IPS-NIHi7 (cell line): ENCODE measurements around the gene CARD14.

Source experiments
- DNase-seq: peaks from one replicate; pipeline ENCODE4 v3.0.0; 2012; ENCODE audit warnings: mixed read lengths; ENCODE audit errors: extremely low spot score

The CARD14 gene

DNA sequence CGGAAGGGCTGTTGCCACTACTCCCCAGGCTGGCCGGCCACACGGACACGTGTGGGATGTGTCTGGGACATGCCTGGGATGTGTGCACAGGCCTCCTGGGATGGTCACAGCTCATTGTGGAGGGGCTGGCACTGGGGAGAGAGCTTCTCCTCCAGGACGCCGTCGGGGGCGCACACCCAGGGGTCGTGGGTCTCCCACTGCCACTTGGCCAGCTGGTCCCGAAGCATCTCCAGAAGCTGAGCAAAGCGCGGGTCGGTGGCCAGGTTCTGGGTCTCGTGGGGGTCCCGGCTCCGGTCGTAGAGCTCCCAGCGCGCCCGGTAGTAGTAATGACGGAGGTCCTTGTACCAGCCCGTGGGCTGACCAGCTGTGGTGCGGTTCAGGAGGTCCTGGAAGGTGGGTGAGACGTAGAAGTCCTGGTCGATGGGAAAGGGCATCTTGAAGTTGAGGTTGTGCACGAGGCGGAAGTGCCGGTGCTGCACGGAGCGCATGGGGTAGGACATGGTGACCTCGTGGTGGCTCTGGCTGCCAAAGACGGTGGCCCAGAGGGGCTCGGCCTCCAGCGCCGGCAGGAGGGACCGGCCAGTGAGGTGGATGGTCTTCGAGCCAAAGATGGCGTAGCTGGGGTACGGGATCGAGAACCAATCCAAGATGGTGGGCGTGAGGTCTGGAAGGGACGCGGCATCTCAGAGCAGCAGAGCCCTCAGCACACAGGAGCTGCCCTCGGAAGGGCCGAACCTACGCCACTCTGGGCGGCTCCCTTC lies 40.7 kb downstream of the CARD14 start:
- DNase-seq: no peak

DNA sequence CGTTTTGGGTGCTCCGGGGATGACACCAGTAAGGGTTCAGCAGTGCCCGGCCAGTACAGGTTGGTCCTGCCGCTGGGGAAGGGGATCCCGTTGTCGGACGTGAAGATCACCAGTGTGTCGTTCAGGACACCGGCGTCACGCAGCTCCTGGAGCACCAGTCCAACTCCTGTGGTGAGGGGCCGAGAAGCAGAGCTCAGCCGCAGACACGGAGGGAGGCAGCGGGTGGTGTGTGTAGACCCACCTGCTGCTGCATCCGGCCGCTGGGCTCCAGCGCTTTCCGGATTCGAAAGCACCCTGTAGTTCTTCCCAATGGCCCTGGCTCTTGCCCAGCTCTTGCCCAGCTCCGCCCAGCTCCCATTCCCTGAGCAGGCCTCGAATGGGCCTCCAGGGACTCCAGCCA lies 42.3 kb downstream of the CARD14 start:
- DNase-seq: no peak

DNA sequence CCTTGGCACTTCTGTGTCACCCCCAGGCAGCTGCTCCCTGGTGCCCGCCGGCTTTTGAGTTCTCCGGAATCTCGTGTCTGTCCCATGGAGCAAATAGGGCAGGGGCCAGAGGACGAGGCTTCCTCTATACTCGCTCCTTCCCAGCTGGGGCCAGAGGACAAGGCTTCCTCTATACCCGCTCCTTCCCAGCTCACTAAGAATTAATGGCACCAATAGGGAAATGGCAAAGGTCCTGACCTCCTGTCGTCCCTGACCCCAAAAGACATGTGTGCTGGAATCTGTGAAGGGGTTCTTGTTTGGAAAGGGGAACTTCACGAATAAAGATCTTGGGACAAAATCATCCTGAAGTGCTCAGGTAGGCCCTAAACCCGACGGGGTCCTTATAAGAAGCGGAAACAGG lies 42.7 kb downstream of the CARD14 start:
- DNase-seq: no peak

DNA sequence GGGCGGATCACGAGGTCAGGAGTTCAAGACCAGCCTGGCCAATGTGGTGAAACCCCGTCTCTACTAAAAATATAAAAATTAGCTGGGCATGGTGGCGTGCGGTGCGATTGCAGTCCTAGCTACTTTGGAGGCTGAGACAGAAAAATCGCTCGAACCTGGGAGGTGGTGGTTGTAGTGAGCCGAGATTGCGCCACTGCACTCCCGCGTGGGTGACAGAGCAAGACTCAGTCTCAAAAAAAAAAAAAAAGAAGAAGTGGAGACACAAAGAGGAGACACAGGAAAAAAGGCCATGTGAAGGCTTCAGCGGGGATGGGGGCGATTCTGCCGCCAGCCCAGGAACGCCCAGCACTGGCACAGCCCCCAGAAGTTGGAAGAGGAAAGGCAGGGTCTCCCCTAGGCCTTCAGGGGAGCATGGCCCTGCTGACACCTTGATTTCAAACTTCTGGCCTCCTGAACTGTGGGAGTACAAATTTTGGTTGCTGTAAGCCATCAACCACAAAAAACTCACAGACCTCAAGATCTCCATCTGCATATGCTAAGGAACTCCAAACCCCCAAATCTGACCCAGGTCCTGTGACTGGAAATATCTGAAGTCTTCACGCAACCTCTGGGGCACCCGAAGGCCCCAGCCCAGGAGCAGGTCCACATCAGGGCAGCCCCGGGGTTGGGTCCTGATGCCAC lies 43.3 kb downstream of the CARD14 start:
- no peak for DNase-seq

DNA sequence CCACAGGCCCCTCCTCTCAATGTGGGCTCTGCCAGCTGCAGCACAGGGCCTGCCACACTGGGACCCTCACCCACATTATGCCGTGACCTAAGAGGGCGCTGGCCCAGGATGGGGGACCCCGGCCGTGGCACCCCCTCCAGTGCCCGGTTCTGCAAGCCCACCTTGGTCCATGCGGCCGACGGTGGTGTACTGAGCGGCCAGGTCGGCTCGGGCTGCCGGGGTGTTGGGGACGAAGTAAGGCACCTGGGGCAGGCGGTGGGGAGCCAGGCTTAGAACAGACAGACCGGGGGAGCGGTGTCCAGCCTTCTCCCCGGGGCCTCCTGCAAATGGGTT lies 43.8 kb downstream of the CARD14 start:
- DNase-seq: no peak

DNA sequence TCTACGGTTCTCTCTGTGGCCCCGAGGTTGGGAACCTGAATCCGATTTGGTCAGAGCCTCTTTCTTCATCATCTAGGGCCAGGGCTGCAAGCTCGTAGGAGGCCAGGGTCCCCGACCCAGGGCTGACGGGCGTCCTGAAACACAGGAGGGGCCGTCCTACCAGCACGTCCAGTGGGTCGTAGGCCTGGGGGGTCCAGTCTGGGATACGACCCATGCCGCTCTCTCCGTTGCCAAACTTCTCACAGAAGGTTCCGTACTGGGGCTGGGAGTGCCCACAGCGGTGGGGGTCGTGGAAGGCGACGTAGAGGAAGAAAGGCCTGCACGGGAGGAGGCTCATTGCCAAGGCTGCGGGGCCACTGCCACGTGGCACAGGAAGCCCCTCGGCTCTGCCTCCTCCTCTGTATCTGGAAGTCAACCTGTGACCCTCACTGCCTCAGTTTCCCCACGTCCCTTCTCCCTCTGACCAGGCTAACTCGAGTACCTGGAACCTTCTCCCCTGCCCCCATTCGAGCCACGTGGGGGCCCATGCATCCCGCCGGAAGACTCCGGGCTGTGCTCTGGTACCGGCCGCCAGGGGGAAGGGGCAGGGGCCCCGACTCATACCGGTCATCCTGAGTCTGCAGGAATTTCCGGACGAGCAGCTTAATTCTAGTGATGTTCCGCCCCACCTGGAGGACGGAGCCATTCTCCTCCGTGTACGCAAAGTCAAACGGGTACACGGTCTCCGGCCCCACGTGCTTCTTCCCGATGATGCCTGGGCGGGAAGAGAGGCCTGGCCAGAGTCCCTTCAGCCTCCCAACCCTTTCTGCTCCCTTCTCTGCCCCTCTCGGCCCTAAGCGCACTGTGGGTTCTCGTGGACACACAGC lies 44.4 kb downstream of the CARD14 start:
- DNase-seq: no peak

DNA sequence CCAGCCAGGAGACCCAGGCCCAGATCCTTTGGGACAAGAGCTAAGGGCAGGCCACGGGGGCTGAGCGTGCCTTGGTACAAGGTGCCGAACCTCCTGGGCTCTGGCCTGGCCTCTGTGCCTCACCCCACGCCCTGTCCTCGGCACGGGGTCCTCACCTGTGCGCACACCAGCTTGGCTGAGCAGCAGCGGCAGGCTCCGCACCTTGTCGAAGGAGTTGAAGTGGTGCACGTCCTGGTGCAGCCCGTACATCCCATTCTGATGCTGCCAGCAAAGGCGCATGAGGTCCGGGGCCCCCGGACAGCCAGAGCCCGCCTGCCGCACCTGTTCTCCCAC lies 45.0 kb downstream of the CARD14 start:
- no peak for DNase-seq

DNA sequence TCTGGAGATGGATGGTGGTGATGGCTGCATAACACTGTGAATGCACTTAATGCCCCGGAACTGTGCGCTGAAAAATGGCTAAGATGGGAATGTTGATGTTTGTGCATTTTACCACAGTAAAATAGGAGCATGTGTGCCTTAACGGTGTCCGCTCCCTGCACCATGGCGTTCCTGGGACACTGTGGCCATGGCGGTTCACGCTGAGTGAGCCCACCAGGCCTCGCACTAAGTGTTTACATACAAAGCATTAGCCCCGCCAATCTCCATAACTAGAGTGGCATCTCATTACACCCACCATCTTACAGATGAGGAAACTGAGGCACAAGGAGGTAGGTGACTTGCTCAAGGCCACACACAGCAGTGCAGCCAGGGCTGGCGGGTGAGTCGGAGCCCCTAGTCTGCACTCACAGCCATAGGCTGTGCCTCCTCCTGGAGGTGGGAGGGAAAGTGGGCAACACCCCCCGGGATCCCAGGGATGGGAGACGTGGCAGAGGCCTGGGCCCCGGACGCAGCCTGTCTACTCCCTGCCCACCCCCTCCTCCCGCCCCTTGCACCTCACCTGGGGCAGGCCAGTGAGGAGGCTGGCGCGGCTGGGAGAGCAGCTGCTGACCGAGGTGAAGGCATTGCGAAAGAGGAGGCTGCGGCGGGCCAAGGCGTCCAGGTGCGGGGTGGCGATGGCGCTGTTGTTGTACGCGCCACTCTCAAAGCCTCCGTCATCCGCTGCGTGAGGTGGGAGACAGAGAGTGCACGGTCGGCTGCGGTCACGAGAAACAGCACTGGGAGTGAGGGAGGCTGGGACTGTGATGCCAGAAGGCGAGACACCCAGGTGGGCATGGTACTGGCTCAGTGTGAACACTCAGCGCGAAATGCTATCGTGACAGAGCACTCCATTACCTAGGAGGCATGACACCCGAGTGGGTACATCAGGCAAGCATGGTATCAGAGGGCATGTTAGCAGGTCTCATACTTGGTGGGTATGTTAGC lies 46.9 kb downstream of the CARD14 start:
- no peak for DNase-seq

DNA sequence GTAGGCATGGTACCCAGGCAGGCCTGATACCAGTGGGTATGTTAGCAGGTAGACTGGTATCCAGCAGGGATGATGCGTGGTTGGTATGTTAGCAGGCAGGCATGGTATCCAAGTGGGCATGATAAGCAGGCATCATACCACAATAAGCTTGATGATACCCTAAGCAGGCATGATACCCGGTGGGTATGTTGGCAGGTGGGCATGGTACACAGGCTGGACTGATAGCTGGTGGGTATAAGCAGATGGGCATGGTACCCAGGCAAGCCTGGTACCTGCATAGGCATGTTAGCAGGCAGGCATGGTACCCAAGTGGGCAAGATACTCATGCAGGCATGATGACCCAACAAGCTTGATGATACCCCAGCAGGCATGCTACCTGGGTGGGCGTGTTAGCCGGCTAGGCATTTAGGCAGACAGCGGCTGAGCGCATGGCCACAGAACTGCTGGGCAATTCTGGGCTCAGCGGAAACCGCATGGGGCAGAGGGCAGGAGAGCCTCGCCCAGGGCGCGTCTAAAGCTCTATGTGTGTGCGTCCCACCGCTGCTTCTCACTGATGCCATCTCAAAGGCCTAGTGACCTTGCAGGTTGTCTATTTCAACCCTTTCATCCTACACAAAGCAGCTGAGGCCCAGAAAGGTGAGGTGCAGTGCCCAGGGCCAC lies 48.0 kb downstream of the CARD14 start:
- DNase-seq: no peak

DNA sequence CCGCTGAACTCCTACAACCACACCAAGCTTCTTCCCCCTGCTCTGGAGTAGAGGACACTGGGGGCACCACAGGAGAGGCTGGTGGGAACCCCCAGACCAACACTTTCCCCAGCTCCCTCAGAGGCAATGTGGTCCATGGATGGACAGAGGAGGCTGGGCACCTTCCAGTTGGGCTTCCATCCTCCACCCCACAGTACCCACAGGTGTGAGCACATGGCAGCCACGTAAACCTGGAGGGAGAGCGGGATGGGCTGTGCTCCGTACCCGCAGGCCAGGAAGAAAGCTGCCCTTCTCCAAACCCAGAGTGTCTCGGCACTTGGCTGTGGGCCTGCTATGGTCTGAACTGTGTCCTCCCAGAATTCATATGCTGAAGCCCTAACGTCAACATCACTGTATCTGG lies 48.6 kb downstream of the CARD14 start:
- no peak for DNase-seq

DNA sequence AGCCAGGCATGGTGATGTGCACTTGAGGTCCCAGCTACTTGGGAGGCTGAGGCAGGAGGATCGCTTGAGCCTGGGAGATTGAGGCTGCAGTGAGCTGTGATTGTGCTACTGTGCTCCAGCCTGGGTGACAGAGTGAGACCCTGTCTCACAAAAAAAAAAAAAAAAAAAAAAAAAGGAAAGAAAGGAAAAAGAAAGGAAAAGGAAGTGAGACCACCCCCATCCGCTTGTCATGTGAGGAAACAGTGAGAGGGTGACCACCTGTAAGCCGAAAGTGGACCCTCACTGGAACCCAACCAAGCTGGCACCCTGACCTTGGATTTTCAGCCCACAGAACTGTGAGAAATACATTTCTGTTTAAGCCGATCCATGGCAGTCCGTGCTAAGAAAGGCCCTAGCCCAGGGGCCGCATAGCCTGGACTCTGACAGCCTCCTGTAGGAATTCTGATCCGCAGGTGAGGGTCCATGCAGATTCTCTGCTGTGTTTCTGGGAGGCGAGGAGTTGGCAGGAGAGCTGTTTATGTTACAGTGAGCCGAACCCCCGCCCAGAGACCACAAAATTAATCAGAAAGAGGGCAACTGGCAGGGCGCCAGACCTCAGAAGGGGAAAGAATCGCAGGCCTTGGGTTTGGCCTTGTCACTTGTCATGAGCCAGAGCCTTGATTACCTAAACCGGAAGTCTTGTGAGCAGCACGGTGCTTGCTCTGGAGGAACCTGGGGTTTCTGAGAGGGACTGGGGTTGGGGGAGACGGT lies 49.4 kb downstream of the CARD14 start:
- DNase-seq: peak; percentile 43

DNA sequence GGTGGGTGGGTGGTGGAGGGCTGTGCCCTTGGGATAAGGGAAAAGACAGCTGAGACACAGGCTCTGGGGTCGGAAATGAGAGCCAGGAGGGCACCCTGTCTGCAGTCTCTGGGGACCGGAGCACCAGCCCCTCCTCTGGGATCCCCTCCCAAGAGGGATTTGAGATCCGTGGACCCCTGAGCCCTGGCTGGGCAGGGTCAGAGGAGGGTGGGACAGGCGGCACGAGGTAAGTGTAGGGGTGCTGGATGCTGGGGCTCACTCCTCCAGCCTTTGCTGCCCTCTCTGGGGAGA lies 49.9 kb downstream of the CARD14 start:
- DNase-seq: no peak

DNA sequence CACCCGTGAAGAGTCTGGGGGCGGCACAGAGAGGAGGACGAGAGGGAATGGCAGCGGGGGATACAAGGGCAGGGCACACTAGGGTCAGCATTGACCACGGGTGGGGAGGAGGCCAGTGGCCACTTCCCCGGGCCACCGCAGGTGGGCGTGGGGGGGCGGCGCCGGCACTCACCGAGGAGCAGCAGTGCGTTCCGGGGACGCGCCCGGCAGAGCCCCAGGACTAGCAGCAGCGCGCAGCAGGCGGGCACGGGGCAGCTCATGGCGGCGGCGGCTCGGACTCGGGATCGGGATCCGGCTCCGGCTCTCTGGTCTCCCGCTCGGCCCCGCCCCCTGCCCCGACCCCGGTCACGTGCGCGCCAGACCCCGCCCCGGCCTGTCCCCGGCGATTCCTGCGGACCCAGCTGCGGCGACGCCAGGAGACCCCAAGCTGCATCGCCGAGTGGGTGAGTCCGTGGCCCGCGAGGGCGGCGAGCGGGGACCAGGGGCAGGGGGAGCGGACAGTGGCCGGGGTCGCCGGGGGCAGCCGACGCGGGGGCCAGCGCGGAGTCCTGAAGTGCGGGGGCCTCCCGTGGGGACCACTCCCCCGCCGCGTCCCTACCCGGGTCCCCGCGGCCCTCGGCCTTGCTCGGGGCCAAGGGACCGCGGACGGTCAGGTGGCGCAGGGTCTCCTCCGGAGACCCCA lies 50.4 kb downstream of the CARD14 start, which contains the start of the genes SGSH and SLC26A11:
SGSH (minus strand) TSS at position 280 of the 682 bp plus-strand sequence; CDS start at position 260, 20 bp downstream.
SLC26A11 (plus strand) TSS at position 374 of the 682 bp plus-strand sequence. CDS start 1,134 bp downstream, outside the sequence.
- peak; percentile 100 for DNase-seq

DNA sequence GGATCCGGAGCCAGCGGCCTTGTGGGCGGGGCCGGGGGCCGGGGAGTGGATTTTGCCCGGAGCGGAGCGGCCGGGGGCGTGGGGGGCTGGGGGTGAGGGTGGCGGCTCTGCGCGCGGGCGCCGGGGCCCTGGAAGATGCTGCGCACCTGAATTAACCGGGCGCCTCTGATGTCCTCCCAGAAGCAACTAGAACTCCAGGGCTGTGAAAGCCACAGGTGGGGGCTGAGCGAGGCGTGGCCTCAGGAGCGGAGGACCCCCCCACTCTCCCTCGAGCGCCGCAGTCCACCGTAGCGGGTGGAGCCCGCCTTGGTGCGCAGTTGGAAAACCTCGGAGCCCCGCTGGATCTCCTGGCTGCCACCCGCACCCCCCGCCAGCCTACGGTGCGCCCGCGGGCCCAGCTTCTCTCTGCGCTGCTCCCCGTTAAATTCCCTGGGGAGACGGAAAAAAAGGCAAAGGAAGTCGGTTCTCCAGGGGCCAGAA lies 50.9 kb downstream of the CARD14 start:
- DNase-seq: peak; percentile 41

DNA sequence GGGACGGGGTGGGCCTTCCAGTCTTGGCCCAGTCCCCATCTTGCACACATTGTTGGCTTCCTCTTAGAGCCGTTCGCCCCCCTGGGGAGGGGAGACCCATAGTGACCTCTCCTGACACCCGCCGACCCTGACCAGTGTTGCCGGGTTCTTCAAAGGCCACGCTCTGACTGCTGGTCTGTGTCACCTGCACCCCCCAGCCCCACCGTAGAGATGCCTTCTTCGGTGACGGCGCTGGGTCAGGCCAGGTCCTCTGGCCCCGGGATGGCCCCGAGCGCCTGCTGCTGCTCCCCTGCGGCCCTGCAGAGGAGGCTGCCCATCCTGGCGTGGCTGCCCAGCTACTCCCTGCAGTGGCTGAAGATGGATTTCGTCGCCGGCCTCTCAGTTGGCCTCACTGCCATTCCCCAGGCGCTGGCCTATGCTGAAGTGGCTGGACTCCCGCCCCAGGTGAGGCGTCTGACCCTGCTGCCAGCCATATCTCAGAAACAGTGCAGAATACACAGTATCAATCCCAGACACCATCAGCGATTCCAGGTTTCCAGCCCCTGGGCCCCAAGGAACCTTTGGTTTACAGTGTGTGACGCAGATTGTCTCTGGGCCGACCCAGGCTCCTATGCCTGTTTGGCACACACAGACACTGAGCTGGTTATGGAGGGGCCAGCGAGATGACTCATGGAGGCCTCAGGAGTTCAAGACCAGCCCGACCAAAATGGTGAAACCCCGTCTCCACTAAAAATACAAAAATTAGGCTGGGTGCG lies 51.7 kb downstream of the CARD14 start:
- DNase-seq: no peak

DNA sequence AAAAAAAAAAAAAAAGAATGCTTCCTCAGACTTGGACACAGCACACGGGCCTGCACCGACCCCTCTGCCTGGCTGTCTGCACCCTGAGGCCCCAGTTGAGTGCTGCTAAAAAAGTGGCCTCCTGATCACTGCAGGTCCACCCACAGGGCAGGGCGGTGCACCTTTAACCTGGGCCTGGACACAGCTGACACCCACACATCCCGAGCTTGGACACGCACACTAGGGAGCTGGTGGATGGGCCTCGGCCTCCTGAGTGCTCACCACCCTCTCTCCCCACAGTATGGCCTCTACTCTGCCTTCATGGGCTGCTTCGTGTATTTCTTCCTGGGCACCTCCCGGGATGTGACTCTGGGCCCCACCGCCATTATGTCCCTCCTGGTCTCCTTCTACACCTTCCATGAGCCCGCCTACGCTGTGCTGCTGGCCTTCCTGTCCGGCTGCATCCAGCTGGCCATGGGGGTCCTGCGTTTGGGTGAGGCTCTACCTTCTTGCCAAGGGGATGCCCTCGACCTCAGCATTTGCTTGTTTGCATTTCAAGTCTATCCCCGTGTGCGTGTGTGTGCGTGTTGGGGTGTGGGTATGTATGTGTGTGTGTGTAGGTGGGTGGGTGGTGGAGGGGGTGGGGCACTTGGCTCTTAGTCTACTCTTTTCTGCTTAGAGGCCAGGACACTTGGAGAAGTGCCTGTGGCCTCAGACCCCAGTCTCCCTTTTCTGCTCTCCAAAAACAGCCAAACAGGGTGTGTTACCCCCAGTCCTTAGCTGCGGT lies 52.7 kb downstream of the CARD14 start:
- no peak for DNase-seq

DNA sequence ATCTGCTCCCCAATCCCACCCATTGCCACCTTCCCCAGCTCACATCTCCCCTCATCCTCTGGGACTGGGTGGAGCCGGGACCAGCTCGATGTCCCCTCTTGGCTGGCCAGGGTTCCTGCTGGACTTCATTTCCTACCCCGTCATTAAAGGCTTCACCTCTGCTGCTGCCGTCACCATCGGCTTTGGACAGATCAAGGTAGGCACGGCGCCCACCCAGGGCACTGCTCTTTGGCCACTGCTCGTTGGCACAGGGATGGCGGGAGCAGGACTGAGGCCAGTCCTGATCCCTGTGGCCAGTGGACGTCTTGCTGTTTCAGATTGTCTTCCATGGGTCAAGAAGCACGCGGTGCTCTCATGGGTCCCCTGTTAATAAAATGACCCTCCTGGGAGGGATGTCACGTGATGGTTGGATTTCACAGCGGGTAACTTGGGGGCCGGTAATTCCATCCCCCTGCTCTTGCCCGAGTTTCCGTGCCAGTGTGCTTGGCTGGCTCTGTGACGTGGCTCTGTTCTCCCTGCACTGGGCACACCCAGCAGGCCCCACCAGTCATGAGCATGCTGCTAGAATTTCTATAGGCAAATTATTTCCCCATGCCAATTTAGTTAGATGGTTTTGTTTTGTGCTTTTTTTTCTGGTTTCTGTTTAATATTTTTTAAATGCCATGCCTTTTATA lies 53.4 kb downstream of the CARD14 start:
- DNase-seq: no peak
